DOHH2 (cell line): ENCODE results near the gene CD1D.
"Not testable (repeated sequence)": the region's sequence is repeated elsewhere in the genome, so short reads cannot be mapped to it uniquely, and the experiment has no call there.

Experiments
- H3F3A ChIP-seq: fragments of 200-600 bp; sonication (generic), shearing (Covaris generic); 2 replicates; pipeline ENCODE4 v1.6.0; 2016; ENCODE audit warnings: antibody characterized with exemption, mild to moderate bottlenecking; ENCODE audit not compliant: control insufficient read depth, insufficient read depth
- H3K27ac ChIP-seq: fragments of 200-600 bp; sonication (generic); 2 replicates; pipeline ENCODE4 v1.5.1; 2014; ENCODE audit warnings: low read depth, mild to moderate bottlenecking, low read length, moderate library complexity
- H3K27me3 ChIP-seq: fragments of 200-600 bp; sonication (generic); 2 replicates; pipeline ENCODE4 v1.6.1; 2014; ENCODE audit warnings: mild to moderate bottlenecking, low read length, mixed read lengths; ENCODE audit not compliant: control insufficient read depth
- H3K36me3 ChIP-seq: fragments of 200-600 bp; sonication (generic); 2 replicates; pipeline ENCODE4 v1.6.1; 2014; ENCODE audit warnings: mild to moderate bottlenecking, low read length, moderate library complexity, mixed read lengths; ENCODE audit not compliant: control insufficient read depth
- H3K4me1 ChIP-seq: fragments of 200-600 bp; sonication (generic); 2 replicates; pipeline ENCODE4 v1.6.1; 2014; ENCODE audit warnings: mild to moderate bottlenecking, low read length, mixed read lengths; ENCODE audit not compliant: control insufficient read depth
- H3K4me2 ChIP-seq: fragments of 200-600 bp; sonication (generic); 2 replicates; pipeline ENCODE4 v1.6.0; 2014; ENCODE audit warnings: mild to moderate bottlenecking, low read length, moderate library complexity
- H3K4me3 ChIP-seq: fragments of 200-600 bp; sonication (generic); 2 replicates; pipeline ENCODE4 v1.5.1; 2014; ENCODE audit warnings: mild to moderate bottlenecking, low read length, mixed read lengths
- H3K79me2 ChIP-seq: fragments of 200-600 bp; sonication (generic); 2 replicates; pipeline ENCODE4 v1.6.1; 2014; ENCODE audit warnings: mild to moderate bottlenecking, low read length, mixed read lengths; ENCODE audit not compliant: control insufficient read depth
- H3K9me2 ChIP-seq: fragments of 200-600 bp; sonication (generic); replicated peaks from 2 replicates; pipeline ENCODE4 v1.6.1; 2014; ENCODE audit warnings: mild to moderate bottlenecking, low read length, mixed read lengths; ENCODE audit not compliant: control insufficient read depth
- H3K9me3 ChIP-seq: fragments of 200-600 bp; sonication (generic); 2 replicates; pipeline ENCODE4 v1.6.1; 2014; ENCODE audit warnings: antibody characterized with exemption, low read length, mixed read lengths; ENCODE audit not compliant: control insufficient read depth, insufficient read depth
- H4K20me1 ChIP-seq: fragments of 200-600 bp; sonication (generic); 2 replicates; pipeline ENCODE4 v1.6.0; 2014; ENCODE audit warnings: low read depth, mild to moderate bottlenecking, antibody characterized with exemption, low read length, moderate library complexity; ENCODE audit not compliant: control insufficient read depth, insufficient read depth
- EZH2phosphoT487 ChIP-seq: fragments of 200-600 bp; sonication (generic); IDR thresholded peaks from 2 replicates; pipeline ENCODE4 v1.6.1; 2017; ENCODE audit warnings: borderline replicate concordance, mild to moderate bottlenecking, antibody characterized with exemption, low read length, moderate library complexity, mixed read lengths
- TF ChIP-seq, protein P1 (sequence below): fragments of 200-600 bp; sonication (generic); IDR thresholded peaks from one replicate; pipeline ENCODE4 v1.5.1; 2014; ENCODE audit warnings: antibody characterized with exemption, mild to moderate bottlenecking, low read depth, low read length; ENCODE audit not compliant: poor library complexity, severe bottlenecking

The CD1D gene

DNA sequence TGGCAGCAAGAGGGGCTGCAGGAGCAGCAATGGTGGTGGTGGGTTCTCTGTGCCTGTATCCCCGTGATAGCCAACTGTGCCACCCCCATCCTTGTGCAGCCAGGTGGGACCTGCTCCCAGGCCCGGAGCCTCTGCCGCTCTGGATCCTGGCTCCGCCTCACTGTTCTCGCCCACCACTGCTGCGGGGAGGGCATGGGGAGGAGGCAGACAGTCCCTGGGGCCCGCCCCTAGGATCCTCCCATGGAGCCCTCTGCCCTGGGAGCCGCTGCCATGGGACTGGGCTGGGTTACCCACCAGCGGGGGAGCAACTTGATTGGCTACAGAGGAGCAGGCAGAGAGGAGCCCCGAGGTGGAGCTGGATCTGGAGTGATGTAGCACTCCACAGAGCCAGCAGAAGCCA, 31.6 kb downstream of the CD1D start:
- no peak overlapping the region for H3K4me2 ChIP-seq
- H3K27ac ChIP-seq: no peak overlapping the region
- H3K9me2 ChIP-seq: no peaks in the 10 kb centered on the region
- H3K36me3 ChIP-seq: no peaks in the 10 kb centered on the region
- no peak overlapping the region for H3K4me3 ChIP-seq
- peaks cover 10% of the 10 kb centered on the region for H3K27me3 ChIP-seq
- H3K4me1 ChIP-seq: no peaks in the 10 kb centered on the region
- H3K9me3 ChIP-seq: no peaks in the 10 kb centered on the region
- no peak for TF ChIP-seq EZH2phosphoT487
- TF ChIP-seq, protein P1, sequence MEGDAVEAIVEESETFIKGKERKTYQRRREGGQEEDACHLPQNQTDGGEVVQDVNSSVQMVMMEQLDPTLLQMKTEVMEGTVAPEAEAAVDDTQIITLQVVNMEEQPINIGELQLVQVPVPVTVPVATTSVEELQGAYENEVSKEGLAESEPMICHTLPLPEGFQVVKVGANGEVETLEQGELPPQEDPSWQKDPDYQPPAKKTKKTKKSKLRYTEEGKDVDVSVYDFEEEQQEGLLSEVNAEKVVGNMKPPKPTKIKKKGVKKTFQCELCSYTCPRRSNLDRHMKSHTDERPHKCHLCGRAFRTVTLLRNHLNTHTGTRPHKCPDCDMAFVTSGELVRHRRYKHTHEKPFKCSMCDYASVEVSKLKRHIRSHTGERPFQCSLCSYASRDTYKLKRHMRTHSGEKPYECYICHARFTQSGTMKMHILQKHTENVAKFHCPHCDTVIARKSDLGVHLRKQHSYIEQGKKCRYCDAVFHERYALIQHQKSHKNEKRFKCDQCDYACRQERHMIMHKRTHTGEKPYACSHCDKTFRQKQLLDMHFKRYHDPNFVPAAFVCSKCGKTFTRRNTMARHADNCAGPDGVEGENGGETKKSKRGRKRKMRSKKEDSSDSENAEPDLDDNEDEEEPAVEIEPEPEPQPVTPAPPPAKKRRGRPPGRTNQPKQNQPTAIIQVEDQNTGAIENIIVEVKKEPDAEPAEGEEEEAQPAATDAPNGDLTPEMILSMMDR: no peak
- no peaks in the 10 kb centered on the region for H4K20me1 ChIP-seq
- H3K79me2 ChIP-seq: no peaks in the 10 kb centered on the region
- H3F3A ChIP-seq: no peaks in the 10 kb centered on the region

DNA sequence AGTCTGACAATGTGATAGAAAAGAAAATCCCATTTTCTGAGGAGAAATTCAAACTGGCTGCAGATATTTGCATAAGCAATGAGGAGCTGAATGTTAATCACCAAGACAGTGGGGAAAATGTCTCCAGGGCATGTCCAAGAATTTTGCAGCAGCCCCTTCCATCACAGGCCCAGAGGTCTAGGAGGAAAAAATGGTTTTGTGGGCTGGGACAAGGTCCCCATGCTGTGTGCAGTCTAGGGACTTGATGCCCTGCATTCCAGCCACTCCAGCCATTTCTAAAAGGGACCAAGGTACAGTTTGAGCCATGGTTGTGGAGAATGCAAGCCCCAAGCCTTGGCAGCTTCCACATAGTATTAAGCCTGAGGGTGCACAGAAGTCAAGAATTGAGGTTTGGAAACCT, 42.8 kb downstream of the CD1D start:
- H3K9me3 ChIP-seq, H3K4me1 ChIP-seq, H3K36me3 ChIP-seq, H4K20me1 ChIP-seq, H3K27ac ChIP-seq, H3K79me2 ChIP-seq, H3K9me2 ChIP-seq, H3K4me2 ChIP-seq, H3K27me3 ChIP-seq, H3K4me3 ChIP-seq, H3F3A ChIP-seq: not testable (repeated sequence)

DNA sequence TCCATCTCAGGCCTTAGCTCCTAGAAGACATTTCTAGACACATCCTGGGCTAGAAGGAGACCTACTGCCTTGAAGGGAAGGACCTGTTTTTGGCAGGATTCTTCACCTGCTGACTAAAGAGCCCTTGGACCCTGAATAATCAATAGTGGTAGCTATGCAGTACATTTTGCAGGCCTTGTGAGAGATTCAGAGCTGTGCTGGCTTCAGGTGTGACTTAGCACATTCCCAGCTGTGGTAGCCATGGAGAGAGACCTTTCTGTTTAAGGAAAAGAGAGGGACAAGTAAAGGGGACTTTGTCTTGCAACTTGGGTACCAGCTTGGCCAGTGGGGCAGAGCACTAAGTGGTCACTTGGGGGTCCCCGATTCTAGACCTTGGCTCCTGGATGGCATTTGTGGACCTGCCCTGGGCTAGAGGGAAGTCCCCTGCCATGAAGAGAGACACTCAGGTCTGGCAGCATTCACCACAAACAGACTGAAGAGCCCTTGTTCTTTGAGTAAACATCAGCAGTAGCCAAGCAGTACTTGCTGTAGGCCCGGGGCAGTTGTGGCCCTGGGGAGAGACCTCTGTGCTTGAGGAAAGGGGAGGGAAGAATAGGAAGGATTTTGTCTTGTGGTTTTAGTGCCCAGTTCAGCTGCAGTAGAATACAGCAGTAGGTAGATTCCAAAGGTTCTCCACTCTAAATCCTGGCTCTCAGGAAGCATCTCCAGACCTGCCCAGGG, 47.4 kb downstream of the CD1D start:
- TF ChIP-seq EZH2phosphoT487: no peak
- TF ChIP-seq, protein P1: no peak
- H3K4me2 ChIP-seq: no peak overlapping the region

More for the DNA sequence above, 47.4 kb downstream of the CD1D start:
- H3K79me2 ChIP-seq: no peaks in the 10 kb centered on the region
- peaks cover 2% of the 10 kb centered on the region; the same call in 1 of the 2 replicates for H3K27me3 ChIP-seq
- H3K36me3 ChIP-seq: no peaks in the 10 kb centered on the region
- no peak overlapping the region for H3K4me3 ChIP-seq
- H3K9me2 ChIP-seq: no peaks in the 10 kb centered on the region
- H4K20me1 ChIP-seq: no peaks in the 10 kb centered on the region
- H3K4me1 ChIP-seq: no peaks in the 10 kb centered on the region
- H3K27ac ChIP-seq: no peak overlapping the region
- no peaks in the 10 kb centered on the region for H3F3A ChIP-seq
- H3K9me3 ChIP-seq: peaks cover 5% of the 10 kb centered on the region; the same call in 1 of the 2 replicates
